DOHH2 (cell line): ENCODE measurements around the gene MED12L.

ENCODE experiments used
- H3F3A ChIP-seq: fragments of 200-600 bp; sonication (generic), shearing (Covaris generic); 2 replicates; pipeline ENCODE4 v1.6.0; 2016; ENCODE audit warnings: antibody characterized with exemption, mild to moderate bottlenecking; ENCODE audit not compliant: control insufficient read depth, insufficient read depth
- H3K27ac ChIP-seq: fragments of 200-600 bp; sonication (generic); 2 replicates; pipeline ENCODE4 v1.5.1; 2014; ENCODE audit warnings: low read depth, mild to moderate bottlenecking, low read length, moderate library complexity
- H3K27me3 ChIP-seq: fragments of 200-600 bp; sonication (generic); 2 replicates; pipeline ENCODE4 v1.6.1; 2014; ENCODE audit warnings: mild to moderate bottlenecking, low read length, mixed read lengths; ENCODE audit not compliant: control insufficient read depth
- H3K36me3 ChIP-seq: fragments of 200-600 bp; sonication (generic); 2 replicates; pipeline ENCODE4 v1.6.1; 2014; ENCODE audit warnings: mild to moderate bottlenecking, low read length, moderate library complexity, mixed read lengths; ENCODE audit not compliant: control insufficient read depth
- H3K4me1 ChIP-seq: fragments of 200-600 bp; sonication (generic); 2 replicates; pipeline ENCODE4 v1.6.1; 2014; ENCODE audit warnings: mild to moderate bottlenecking, low read length, mixed read lengths; ENCODE audit not compliant: control insufficient read depth
- H3K4me2 ChIP-seq: fragments of 200-600 bp; sonication (generic); 2 replicates; pipeline ENCODE4 v1.6.0; 2014; ENCODE audit warnings: mild to moderate bottlenecking, low read length, moderate library complexity
- H3K4me3 ChIP-seq: fragments of 200-600 bp; sonication (generic); 2 replicates; pipeline ENCODE4 v1.5.1; 2014; ENCODE audit warnings: mild to moderate bottlenecking, low read length, mixed read lengths
- H3K79me2 ChIP-seq: fragments of 200-600 bp; sonication (generic); 2 replicates; pipeline ENCODE4 v1.6.1; 2014; ENCODE audit warnings: mild to moderate bottlenecking, low read length, mixed read lengths; ENCODE audit not compliant: control insufficient read depth
- H3K9me2 ChIP-seq: fragments of 200-600 bp; sonication (generic); replicated peaks from 2 replicates; pipeline ENCODE4 v1.6.1; 2014; ENCODE audit warnings: mild to moderate bottlenecking, low read length, mixed read lengths; ENCODE audit not compliant: control insufficient read depth
- H3K9me3 ChIP-seq: fragments of 200-600 bp; sonication (generic); 2 replicates; pipeline ENCODE4 v1.6.1; 2014; ENCODE audit warnings: antibody characterized with exemption, low read length, mixed read lengths; ENCODE audit not compliant: control insufficient read depth, insufficient read depth
- H4K20me1 ChIP-seq: fragments of 200-600 bp; sonication (generic); 2 replicates; pipeline ENCODE4 v1.6.0; 2014; ENCODE audit warnings: low read depth, mild to moderate bottlenecking, antibody characterized with exemption, low read length, moderate library complexity; ENCODE audit not compliant: control insufficient read depth, insufficient read depth
- EZH2phosphoT487 ChIP-seq: fragments of 200-600 bp; sonication (generic); IDR thresholded peaks from 2 replicates; pipeline ENCODE4 v1.6.1; 2017; ENCODE audit warnings: borderline replicate concordance, mild to moderate bottlenecking, antibody characterized with exemption, low read length, moderate library complexity, mixed read lengths
- TF ChIP-seq, protein P1 (sequence below): fragments of 200-600 bp; sonication (generic); IDR thresholded peaks from one replicate; pipeline ENCODE4 v1.5.1; 2014; ENCODE audit warnings: antibody characterized with exemption, mild to moderate bottlenecking, low read depth, low read length; ENCODE audit not compliant: poor library complexity, severe bottlenecking

Gene MED12L

DNA sequence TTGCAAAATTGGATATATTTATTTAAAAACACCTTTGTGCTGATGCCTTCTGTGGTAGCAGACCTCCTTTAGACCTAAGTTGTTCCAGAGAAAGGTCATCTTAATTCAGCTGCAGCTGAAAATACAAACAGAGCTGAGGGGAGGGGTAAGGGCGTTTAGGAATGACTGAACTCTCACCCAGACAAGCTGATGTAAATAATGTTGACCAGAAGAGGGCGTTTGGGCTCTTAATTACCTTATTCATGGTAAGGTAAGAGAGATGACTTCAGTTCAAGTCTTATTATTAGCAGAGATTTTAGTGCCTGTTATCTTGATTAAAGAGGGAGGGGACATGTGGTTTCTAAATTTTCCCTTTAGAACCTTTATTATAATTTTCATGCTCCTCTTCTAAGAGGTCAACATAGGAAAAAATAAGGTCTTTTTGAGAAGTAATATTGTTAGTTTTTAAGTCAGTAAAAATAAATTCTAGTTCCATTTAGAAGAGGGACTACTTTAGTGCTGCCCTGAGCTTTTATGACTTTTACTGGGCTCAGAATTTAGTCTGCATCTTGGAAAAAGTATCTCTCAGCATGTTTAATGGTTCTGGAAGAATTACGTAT is 71.3 kb downstream of the MED12L start:
- H3K9me2 ChIP-seq: no peaks in the 10 kb centered on the region
- H4K20me1 ChIP-seq: no peaks in the 10 kb centered on the region
- H3K4me2 ChIP-seq: no peak overlapping the region
- no peaks in the 10 kb centered on the region for H3K9me3 ChIP-seq
- no peak overlapping the region for H3K4me3 ChIP-seq
- no peaks in the 10 kb centered on the region for H3K36me3 ChIP-seq
- no peaks in the 10 kb centered on the region for H3K79me2 ChIP-seq
- no peak overlapping the region for H3K27ac ChIP-seq
- no peaks in the 10 kb centered on the region for H3K27me3 ChIP-seq
- no peaks in the 10 kb centered on the region for H3K4me1 ChIP-seq
- no peaks in the 10 kb centered on the region; the same call in 1 of the 2 replicates for H3F3A ChIP-seq
- TF ChIP-seq EZH2phosphoT487: no peak
- TF ChIP-seq, protein P1, sequence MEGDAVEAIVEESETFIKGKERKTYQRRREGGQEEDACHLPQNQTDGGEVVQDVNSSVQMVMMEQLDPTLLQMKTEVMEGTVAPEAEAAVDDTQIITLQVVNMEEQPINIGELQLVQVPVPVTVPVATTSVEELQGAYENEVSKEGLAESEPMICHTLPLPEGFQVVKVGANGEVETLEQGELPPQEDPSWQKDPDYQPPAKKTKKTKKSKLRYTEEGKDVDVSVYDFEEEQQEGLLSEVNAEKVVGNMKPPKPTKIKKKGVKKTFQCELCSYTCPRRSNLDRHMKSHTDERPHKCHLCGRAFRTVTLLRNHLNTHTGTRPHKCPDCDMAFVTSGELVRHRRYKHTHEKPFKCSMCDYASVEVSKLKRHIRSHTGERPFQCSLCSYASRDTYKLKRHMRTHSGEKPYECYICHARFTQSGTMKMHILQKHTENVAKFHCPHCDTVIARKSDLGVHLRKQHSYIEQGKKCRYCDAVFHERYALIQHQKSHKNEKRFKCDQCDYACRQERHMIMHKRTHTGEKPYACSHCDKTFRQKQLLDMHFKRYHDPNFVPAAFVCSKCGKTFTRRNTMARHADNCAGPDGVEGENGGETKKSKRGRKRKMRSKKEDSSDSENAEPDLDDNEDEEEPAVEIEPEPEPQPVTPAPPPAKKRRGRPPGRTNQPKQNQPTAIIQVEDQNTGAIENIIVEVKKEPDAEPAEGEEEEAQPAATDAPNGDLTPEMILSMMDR: peak; percentile 74

DNA sequence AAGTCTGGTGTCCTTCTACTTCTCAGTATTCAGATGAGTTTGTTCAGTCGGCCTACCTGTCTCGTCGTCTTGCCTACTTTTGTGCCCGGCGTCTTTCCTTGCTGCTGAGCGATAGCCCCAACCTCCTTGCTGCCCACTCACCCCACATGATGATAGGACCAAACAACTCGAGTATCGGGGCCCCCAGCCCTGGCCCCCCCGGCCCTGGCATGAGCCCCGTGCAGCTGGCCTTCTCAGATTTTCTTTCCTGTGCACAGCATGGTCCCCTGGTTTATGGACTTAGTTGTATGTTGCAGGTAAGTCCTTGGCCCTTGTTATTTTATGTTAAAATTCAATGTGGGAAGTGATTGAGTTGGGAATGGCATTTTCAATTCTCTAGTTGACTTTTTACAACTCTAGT is 74.3 kb downstream of the MED12L start:
- no peak for TF ChIP-seq EZH2phosphoT487
- TF ChIP-seq, protein P1: no peak
- no peaks in the 10 kb centered on the region for H3K9me3 ChIP-seq
- no peak overlapping the region for H3K4me3 ChIP-seq

DNA sequence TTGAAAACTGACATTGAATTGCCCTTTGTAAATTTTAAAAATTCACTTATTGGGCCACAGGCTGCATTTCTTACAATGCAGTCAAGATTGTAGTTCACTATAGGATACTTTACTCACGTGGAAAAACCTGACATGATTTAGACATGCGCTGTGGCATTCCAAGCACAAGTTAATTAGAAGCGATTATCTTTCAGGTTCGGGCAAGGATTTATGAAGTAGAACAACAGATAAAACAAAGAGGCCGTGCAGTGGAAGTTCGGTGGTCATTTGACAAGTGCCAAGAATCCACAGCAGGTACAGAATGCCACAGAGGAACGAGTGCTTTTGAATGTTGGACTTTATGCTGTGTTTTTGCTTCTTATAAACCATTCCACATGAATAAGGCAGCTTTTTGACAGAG is 79.8 kb downstream of the MED12L start:
- no peaks in the 10 kb centered on the region for H4K20me1 ChIP-seq
- H3K4me1 ChIP-seq: peaks cover 11% of the 10 kb centered on the region
- no peaks in the 10 kb centered on the region for H3K27me3 ChIP-seq
- no peaks in the 10 kb centered on the region for H3K9me3 ChIP-seq
- H3K4me3 ChIP-seq: no peak overlapping the region
- H3K79me2 ChIP-seq: no peaks in the 10 kb centered on the region
- no peak for TF ChIP-seq EZH2phosphoT487
- TF ChIP-seq, protein P1: no peak
- H3K36me3 ChIP-seq: no peaks in the 10 kb centered on the region
- H3F3A ChIP-seq: no peaks in the 10 kb centered on the region
- H3K9me2 ChIP-seq: no peaks in the 10 kb centered on the region
- H3K4me2 ChIP-seq: no peak overlapping the region
- H3K27ac ChIP-seq: no peak overlapping the region

More for the DNA sequence above, 74.3 kb downstream of the MED12L start:
- Histone ChIP-seq H4K20me1 (no peaks in the 10 kb centered on the region), H3K27me3 (no peaks in the 10 kb centered on the region), H3K4me1 (no peaks in the 10 kb centered on the region), H3K79me2 (no peaks in the 10 kb centered on the region), H3K9me2 (no peaks in the 10 kb centered on the region), H3K27ac (no peak overlapping the region), H3F3A (no peaks in the 10 kb centered on the region; the same call in 1 of the 2 replicates), H3K4me2 (no peak overlapping the region), H3K36me3 (no peaks in the 10 kb centered on the region)
